Epithelial cell of esophagus (primary cell): Measurements from ENCODE around the gene ARFGAP3.

Source experiments
- DNase-seq: peaks from one replicate; pipeline ENCODE4 v3.0.0; 2010; ENCODE audit warnings: low read depth
- H3K4me3 ChIP-seq: 2 replicates; pipeline ENCODE4 v1.5.1; 2011; ENCODE audit warnings: mild to moderate bottlenecking, low read length, control low read depth
- TF ChIP-seq, protein P1 (sequence below): IDR thresholded peaks from 2 replicates; pipeline ENCODE4 v1.5.1; 2011; ENCODE audit warnings: low read depth, mild to moderate bottlenecking, low read length, control low read depth, inconsistent platforms; ENCODE audit not compliant: insufficient read depth; ENCODE audit errors: missing control alignments

ARFGAP3 gene

DNA sequence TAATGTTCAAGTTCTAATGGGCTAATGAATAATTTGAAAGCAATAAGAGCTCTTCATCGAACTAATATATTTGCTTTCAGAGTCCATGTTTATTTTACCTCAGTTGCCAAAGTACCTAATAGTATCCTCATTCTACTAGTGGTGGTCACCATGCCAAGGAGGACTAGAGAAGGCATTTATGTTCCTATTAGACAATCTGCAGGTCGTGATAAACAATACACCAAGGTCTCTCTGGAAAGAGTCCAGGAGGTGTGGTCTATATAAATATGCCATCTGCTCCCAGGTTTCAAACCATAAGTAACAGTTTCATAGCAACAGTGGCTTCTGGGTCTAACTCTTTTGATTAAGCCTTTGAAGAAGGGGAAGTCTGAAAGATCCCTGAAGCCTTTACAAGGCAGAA, 42.9 kb downstream of the ARFGAP3 start:
- H3K4me3 ChIP-seq = no peak overlapping the region
- DNase-seq = no peak
- TF ChIP-seq, protein P1, sequence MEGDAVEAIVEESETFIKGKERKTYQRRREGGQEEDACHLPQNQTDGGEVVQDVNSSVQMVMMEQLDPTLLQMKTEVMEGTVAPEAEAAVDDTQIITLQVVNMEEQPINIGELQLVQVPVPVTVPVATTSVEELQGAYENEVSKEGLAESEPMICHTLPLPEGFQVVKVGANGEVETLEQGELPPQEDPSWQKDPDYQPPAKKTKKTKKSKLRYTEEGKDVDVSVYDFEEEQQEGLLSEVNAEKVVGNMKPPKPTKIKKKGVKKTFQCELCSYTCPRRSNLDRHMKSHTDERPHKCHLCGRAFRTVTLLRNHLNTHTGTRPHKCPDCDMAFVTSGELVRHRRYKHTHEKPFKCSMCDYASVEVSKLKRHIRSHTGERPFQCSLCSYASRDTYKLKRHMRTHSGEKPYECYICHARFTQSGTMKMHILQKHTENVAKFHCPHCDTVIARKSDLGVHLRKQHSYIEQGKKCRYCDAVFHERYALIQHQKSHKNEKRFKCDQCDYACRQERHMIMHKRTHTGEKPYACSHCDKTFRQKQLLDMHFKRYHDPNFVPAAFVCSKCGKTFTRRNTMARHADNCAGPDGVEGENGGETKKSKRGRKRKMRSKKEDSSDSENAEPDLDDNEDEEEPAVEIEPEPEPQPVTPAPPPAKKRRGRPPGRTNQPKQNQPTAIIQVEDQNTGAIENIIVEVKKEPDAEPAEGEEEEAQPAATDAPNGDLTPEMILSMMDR = no peak

DNA sequence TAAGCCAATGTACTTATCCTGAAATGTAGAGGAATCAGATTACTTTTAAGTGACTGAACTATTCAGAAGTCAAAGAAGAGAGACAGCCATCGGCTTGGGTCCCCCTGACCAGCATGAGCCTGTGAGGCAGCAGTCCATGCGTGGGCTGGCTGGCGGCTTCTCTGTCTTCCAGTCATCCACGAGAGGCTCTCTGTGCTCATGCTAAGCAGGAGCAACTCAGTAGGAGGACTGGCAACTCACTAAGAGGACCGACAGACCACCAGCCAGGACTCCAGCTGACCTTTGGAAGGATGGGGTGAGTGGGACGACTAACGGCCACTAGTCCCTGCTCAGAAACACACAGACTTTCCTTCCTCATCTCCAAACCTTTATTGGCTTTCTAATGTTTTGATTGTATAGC, 43.6 kb downstream of the ARFGAP3 start:
- H3K4me3 ChIP-seq = no peak overlapping the region
- DNase-seq = no peak
- TF ChIP-seq, protein P1 = no peak

DNA sequence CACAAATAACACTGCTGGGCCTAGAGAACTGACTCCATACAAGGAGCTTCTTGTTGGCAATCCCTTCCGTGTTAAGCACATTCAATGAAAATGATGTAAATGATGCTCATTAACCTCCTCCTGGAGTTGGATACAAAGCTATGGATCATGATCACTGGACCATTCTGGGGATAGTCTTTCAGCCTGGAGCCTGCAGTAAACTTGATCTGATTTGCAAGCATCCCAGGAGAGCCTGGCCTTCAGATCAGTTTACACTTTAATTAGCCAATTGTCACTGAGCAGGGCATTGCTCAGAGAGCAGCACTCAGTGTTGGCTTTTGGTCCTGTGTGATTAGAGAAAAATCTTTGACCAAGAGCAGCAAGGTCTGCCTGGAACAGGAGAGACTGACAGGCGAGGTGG, 45.6 kb downstream of the ARFGAP3 start:
- TF ChIP-seq, protein P1 = no peak
- no peak overlapping the region for H3K4me3 ChIP-seq
- DNase-seq = no peak

DNA sequence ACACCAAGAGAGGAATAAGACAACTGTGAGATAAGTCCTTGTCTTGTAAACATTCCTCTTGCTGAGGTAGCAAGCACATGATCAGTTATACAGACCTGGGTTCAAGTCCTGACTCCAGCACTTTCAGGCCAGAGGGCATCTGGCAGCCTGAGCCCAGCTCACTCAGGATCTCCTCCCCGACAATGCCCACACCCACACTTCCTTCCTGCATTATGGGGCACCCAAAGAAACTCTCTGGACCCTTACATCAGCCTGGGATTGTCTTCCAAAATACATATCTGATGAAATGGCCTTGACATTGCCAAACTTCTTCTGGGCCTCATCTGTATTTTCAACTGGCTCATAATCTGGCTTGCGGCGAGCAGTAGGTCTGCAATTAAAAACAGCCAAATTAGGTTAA, 48.6 kb downstream of the ARFGAP3 start:
- TF ChIP-seq, protein P1 = no peak
- no peak for DNase-seq
- no peak overlapping the region for H3K4me3 ChIP-seq

DNA sequence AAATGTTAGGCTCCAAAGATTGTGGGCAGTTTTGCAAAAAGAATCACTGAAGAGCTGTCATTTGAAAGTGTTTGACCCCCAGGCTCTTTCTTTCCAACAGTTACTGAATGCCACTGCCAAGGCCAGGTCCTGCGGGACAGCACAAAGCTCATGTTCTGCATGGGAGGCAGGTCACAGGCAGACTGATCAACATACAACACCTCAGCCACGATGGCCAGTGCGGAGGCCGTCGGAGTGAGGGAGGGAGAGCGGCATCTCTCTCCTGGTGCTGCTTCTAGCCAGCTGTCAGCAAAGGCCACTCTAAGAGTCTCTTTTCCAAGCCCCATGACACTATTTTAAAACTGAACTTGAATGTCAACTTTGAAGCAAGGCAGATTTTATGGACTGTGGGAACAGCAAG, 49.9 kb downstream of the ARFGAP3 start:
- no peak for DNase-seq
- TF ChIP-seq, protein P1 = no peak
- no peak overlapping the region for H3K4me3 ChIP-seq

DNA sequence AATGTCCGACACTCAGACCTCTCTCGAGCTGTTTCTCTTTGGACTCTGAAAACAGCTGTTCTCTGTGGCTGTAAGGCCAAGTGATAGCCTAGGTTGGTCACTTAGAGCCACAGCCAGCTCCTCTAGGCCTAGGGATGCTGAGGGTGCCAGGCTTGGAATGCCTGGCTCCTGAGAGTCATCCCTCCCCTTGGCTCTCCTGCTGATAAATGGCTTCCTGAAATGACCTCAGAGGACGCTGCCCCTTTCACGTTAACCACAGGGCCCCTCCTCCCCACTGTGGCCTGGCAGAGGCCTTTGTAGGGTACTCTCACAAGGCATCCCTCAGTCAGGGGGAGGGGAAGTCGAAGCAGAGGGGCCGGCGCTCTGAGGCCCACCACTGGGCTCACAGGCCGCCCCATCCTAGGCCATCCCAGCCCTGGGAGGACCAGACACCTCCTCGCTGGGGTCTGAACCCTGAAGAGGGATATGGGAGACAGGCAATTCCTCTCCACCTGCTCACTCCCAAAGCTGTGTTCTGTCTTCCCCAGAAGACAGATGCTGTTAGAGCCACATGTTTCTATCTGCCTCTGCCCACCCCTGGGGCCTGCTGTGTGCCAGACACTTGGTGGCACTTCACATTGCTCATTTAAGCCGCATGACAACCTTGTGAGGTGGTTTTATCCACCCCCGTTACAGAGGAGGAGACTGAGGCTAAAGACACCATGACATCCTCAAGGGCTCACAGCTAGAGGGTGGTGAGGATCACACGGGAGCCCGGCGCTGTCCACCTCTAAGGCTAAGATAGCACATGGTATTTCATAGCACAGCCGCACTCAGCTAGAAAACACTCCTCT, 50.9 kb downstream of the ARFGAP3 start:
- DNase-seq = no peak
- no peak overlapping the region for H3K4me3 ChIP-seq
- TF ChIP-seq, protein P1 = no peak
